ENCODE results near the gene C1orf115. TPM values are rescaled to one million over a fixed set of nuclear protein-coding genes. Genes with fewer than 3 reads are reported as not detected.

Gene C1orf115
- total and polyA plus RNA-seq, 4 donors = 29.6 to 56.6 (median 40.5) TPM

DNA sequence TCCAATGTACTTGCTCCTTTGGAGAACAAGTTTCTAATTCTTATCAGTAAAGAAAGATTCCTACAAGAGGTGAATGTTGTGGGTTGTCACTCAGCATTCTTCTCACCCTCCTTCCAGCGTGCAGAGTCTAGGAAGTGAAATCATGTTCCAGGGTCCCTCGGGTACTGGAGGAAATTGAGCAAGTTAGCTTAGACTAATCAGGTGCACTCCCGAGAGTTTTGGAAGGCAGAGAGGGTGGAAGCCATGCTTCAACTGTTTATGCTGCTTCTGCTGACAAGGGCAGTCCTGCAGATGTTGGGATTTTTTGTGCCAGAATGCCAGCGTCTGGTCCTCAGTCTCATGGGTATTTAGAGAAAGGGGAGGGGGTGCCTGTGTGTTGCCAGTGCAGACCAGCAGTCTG lies 5.3 kb upstream of the C1orf115 start:
- Histone ChIP-seq H3K36me3 (ENCODE audit: control insufficient read depth in 4 of 4, insufficient read depth in 3 of 4, low read depth in 1 of 4, low read length in 3 of 4) (no peaks in the 10 kb centered on the region), H3K27ac (ENCODE audit: low read depth in 1 of 2, low read length in 2 of 2) (no peak overlapping the region), H3K4me3 (ENCODE audit: low read depth in 1 of 3, low read length in 3 of 3) (no peak overlapping the region), H3K4me1 (ENCODE audit: control insufficient read depth in 4 of 4, insufficient read depth in 4 of 4, low read length in 3 of 4) (peaks cover 3 to 14% (median 13%) of the 10 kb centered on the region in 4 donors), H3K27me3 (ENCODE audit: control insufficient read depth in 4 of 4, insufficient read depth in 4 of 4, low read length in 3 of 4) (no peaks in the 10 kb centered on the region), H3K9me3 (ENCODE audit: control insufficient read depth in 4 of 4, low read length in 3 of 4) (no peaks in the 10 kb centered on the region), H3K9ac (ENCODE audit: low read depth in 1 of 2, low read length in 2 of 2) (no peak overlapping the region)
- no peak for DNase-seq (ENCODE audit: low spot score)
- WGBS = 80% methylated on average over 4 of the region's 4 CpGs
- TF ChIP-seq RXRA (IDR thresholded peaks at IDR 0.05) (no peak), RAD21 (IDR thresholded peaks at IDR 0.05) (no peak), EGR1 (IDR thresholded peaks at IDR 0.05; ENCODE audit: low read depth in 2 of 2) (no peak), JUND (IDR thresholded peaks at IDR 0.05) (no peak), HNF4A (conservative IDR thresholded peaks at IDR 0.05) (no peak), TAF1 (conservative IDR thresholded peaks at IDR 0.05) (no peak), MAX (IDR thresholded peaks at IDR 0.05) (no peak), YY1 (IDR thresholded peaks at IDR 0.05) (no peak), NR2F2 (IDR thresholded peaks at IDR 0.05) (no peak), GABPA (IDR thresholded peaks at IDR 0.05 in 1 of 2, conservative IDR thresholded peaks at IDR 0.05 in 1 of 2) (no peak), FOXA1 (IDR thresholded peaks at IDR 0.05) (no peak), HNF4G (IDR thresholded peaks at IDR 0.05) (no peak), SP1 (IDR thresholded peaks at IDR 0.05) (no peak), ZBTB33 (IDR thresholded peaks at IDR 0.05) (no peak), FOXA2 (IDR thresholded peaks at IDR 0.05) (no peak), ATF3 (IDR thresholded peaks at IDR 0.05) (no peak)
- TF ChIP-seq, protein P1, sequence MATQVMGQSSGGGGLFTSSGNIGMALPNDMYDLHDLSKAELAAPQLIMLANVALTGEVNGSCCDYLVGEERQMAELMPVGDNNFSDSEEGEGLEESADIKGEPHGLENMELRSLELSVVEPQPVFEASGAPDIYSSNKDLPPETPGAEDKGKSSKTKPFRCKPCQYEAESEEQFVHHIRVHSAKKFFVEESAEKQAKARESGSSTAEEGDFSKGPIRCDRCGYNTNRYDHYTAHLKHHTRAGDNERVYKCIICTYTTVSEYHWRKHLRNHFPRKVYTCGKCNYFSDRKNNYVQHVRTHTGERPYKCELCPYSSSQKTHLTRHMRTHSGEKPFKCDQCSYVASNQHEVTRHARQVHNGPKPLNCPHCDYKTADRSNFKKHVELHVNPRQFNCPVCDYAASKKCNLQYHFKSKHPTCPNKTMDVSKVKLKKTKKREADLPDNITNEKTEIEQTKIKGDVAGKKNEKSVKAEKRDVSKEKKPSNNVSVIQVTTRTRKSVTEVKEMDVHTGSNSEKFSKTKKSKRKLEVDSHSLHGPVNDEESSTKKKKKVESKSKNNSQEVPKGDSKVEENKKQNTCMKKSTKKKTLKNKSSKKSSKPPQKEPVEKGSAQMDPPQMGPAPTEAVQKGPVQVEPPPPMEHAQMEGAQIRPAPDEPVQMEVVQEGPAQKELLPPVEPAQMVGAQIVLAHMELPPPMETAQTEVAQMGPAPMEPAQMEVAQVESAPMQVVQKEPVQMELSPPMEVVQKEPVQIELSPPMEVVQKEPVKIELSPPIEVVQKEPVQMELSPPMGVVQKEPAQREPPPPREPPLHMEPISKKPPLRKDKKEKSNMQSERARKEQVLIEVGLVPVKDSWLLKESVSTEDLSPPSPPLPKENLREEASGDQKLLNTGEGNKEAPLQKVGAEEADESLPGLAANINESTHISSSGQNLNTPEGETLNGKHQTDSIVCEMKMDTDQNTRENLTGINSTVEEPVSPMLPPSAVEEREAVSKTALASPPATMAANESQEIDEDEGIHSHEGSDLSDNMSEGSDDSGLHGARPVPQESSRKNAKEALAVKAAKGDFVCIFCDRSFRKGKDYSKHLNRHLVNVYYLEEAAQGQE (IDR thresholded peaks at IDR 0.05) = no peak
- TF ChIP-seq, protein P2, sequence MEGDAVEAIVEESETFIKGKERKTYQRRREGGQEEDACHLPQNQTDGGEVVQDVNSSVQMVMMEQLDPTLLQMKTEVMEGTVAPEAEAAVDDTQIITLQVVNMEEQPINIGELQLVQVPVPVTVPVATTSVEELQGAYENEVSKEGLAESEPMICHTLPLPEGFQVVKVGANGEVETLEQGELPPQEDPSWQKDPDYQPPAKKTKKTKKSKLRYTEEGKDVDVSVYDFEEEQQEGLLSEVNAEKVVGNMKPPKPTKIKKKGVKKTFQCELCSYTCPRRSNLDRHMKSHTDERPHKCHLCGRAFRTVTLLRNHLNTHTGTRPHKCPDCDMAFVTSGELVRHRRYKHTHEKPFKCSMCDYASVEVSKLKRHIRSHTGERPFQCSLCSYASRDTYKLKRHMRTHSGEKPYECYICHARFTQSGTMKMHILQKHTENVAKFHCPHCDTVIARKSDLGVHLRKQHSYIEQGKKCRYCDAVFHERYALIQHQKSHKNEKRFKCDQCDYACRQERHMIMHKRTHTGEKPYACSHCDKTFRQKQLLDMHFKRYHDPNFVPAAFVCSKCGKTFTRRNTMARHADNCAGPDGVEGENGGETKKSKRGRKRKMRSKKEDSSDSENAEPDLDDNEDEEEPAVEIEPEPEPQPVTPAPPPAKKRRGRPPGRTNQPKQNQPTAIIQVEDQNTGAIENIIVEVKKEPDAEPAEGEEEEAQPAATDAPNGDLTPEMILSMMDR (IDR thresholded peaks at IDR 0.05; ENCODE audit: low read depth, low read length, missing input control) = no peak
